AG09309 (cell line): ENCODE measurements around the gene TNFRSF19.

Experiments used
- DNase-seq: peaks from one replicate; pipeline ENCODE4 v3.0.0-alpha.2; 2010; ENCODE audit warnings: low read depth
- H3K4me3 ChIP-seq: 2 replicates; pipeline ENCODE4 v1.5.1; 2011; ENCODE audit warnings: mild to moderate bottlenecking, low read depth, low read length, moderate library complexity; ENCODE audit not compliant: control insufficient read depth
- CTCF ChIP-seq: IDR thresholded peaks from 2 replicates; pipeline ENCODE4 v1.5.1; 2011; ENCODE audit warnings: mild to moderate bottlenecking, low read depth, low read length, inconsistent platforms; ENCODE audit not compliant: insufficient read depth, control insufficient read depth; ENCODE audit errors: missing control alignments

TNFRSF19 gene

GRCh38 chr13:23636360-23636759 lies 66.1 kb downstream of the TNFRSF19 start:
- no peak overlapping the region for H3K4me3 ChIP-seq
- no peak for DNase-seq
- TF ChIP-seq CTCF = no peak

GRCh38 chr13:23637829-23638228 lies 67.6 kb downstream of the TNFRSF19 start:
- DNase-seq = no peak
- no peak overlapping the region for H3K4me3 ChIP-seq
- TF ChIP-seq CTCF = no peak

- H3K4me3 ChIP-seq = no peak overlapping the region
- no peak for DNase-seq
- TF ChIP-seq CTCF = no peak
These were observed 69.5 kb downstream of the TNFRSF19 start for GRCh38 chr13:23639674-23640073.

- TF ChIP-seq CTCF = no peak
- H3K4me3 ChIP-seq = no peak overlapping the region
- no peak for DNase-seq
These were observed 71.9 kb downstream of the TNFRSF19 start for GRCh38 chr13:23642110-23642509.

- no peak for TF ChIP-seq CTCF
- H3K4me3 ChIP-seq = no peak overlapping the region
- no peak for DNase-seq
These were observed 73.3 kb downstream of the TNFRSF19 start for GRCh38 chr13:23643338-23644125.

GRCh38 chr13:23644126-23644419 lies 73.9 kb downstream of the TNFRSF19 start:
- TF ChIP-seq CTCF = no peak
- no peak overlapping the region for H3K4me3 ChIP-seq
- no peak for DNase-seq
